Activated CD4-positive, CD25-positive, alpha-beta regulatory T cell treated with anti-CD3 and anti-CD28 coated beads, Interleukin-2, amount 50 U/mL, for 72 hours (primary cell): Measurements from ENCODE around the gene RHBDF1.
A peak's percentile ranks its signal among the peaks of the same experiment; 100 is the strongest.

Source experiments
- DNase-seq: peaks from one replicate; pipeline ENCODE4 v3.0.0; 2021

The RHBDF1 gene

DNA sequence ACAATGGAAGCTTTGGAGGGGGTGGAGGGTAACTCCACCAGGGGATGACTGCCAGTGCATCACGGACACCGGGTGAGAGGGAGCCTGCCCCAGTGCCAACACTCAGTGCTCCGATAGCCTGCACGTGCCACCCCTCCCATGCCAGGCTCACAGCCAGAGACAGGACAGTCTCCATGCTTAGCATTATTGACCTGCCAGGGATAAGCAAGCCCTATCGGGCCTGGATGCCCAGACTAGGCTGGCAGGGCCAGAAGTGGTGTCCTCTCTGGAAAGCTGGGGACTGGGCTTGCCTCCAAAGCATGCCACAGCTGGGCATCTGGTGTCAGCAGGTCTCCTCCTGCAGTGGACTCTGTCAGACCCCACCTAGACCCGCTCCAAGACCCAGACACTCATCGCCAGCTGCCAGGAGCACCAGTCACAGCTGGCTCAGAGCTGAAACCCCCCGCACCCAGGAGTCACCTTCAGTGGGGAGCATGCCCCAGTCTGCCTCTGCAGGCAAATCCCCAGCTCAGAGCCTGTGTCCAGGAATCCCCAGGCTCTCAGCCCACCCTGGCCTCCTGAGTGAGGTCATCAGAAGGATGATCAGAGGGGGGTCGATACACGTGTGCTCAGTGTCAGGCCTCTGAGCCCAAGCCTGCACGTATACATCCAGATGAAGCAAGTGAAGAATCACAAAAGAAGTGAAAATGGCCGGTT is 1.8 kb upstream of the RHBDF1 start:
- DNase-seq: no peak

DNA sequence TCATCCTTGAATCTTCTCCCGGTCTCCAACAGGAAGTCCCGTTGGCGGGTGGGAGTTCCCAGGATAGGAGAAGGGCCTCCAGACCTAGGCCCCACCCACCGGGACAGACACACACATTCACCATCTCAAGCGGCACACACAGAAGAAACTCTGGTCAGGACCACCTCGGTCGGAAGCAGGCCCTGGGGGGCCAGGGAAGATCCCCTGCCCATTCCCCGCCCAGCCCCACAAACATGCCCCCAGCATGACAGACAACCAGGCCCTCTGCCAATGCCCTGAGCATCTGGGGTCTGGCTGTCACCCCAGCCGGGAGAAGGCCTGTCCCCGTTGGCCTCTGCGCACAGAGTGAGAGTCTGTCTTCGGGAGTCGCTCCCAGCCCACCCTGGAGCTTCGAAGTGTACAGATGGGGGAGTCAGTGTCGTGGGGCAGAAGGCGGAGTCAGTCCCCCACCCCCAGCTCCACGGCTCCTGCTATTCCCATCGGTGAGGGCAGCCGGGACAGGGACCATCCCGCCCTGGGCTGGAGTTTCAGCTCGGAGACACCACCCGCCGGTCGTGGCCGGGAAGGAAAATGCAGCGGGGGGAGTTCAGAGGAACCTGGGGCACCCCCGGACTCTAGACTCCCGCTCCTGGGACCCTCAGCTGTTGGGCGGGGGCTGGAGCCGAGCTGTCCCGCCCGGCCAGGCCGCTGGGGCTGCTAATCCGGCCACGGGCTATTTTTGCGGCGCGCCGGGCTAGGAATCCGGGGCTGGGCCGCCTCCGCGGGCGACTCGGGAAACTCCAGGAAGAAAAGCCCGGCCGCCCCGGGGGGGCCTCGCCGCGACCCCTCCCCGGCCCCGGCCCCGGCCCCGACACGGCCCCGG is 660 bp downstream of the RHBDF1 start:
- no peak for DNase-seq

DNA sequence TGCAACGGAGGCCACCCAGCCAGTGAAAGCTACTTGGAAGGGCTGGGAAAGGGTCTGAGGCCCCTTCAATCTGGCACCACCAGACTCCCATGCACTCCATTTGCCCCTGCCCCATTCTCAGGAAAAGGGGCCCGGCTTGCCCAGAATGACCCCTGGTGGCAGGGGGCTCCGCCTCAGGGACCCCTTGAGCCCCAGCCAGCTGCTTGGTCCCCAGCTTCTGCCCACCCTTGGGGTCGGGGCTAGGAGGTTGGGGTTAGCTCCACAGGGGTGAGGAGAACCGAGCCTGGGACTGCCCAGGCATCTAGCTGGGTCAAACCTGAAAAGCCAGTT is 1.3 kb downstream of the RHBDF1 start:
- DNase-seq: no peak

DNA sequence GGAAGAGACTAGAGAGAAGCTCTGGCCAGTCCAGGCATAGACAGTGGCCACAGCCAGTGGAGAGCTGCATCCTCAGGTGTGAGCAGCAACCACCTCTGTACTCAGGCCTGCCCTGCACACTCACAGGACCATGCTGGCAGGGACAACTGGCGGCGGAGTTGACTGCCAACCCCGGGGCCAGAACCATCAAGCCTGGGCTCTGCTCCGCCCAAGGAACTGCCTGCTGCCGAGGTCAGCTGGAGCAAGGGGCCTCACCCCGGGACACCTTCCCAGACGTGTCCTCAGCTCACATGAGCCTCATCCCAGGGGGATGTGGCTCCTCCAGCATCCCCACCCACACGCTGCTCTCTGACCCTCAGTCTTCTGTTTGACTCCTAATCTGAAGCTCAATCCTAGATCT is 3.2 kb downstream of the RHBDF1 start:
- no peak for DNase-seq

DNA sequence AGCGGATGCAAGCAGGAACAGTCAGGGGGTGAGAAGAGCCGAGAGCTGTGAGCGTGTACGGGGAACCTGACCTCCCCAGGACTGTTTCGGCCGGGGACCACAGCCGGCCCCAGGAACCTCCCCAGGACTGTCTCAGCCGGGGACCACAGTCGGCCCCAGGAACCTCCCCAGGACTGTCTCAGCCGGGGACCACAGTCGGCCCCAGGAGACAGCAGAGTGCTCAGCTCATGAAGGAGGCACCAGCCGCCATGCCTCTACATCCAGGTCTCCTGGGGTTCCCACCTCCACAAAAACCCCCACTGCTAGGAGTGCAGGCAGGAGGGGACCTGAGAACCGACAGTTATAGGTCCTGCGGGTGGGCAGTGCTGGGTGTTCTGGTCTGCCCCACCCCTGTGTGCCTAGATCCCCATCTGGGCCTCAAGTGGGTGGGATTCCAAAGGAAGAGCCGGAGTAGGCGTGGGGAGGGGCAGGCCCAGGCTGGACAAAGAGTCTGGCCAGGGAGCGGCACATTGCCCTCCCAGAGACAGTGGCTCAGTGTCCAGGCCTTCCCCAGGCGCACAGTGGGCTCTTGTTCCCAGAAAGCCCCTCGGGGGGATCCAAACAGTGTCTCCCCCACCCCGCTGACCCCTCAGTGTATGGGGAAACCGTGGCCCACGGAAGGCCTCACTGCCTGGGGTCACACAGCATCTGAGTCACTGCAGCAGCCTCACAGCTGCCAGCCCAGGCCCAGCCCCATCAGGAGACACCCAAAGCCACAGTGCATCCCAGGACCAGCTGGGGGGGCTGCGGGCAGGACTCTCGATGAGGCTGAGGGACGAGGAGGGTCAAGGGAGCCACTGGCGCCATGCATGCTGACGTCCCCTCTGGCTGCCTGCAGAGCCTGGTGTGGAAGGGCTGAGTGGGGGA is 4.3 kb downstream of the RHBDF1 start:
- DNase-seq: no peak

DNA sequence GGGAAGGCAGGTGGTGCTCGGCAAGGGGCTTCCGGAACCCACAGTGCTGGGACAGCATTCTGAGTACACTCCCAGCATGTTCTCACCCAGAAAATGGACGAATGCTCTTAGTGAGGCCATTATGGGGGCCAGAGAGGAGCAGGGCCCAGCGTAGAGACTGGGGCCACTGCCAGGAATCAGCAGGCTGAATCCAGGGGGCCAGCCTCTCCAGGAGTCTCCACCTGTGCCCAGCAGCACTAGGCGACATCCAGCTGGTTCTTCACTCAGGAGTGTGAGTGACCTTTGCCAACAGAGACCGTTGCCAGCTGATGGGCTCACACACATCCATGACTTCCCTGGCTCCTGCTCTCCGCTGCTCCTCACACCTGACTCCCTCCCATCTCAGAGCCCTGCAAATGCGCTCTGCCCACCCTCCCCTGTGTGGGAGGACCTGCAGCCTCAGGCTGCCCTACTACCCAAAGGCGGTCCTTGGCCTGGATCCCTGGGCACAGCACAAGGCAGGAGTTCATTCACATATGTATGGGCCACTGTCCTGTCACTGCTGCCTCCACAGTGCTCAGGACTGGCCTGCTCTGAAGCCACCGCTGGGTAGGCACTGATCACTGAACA is 5.1 kb downstream of the RHBDF1 start:
- DNase-seq: no peak

GRCh38 chr16:66309-67182 is 5.9 kb downstream of the RHBDF1 start:
- no peak for DNase-seq

DNA sequence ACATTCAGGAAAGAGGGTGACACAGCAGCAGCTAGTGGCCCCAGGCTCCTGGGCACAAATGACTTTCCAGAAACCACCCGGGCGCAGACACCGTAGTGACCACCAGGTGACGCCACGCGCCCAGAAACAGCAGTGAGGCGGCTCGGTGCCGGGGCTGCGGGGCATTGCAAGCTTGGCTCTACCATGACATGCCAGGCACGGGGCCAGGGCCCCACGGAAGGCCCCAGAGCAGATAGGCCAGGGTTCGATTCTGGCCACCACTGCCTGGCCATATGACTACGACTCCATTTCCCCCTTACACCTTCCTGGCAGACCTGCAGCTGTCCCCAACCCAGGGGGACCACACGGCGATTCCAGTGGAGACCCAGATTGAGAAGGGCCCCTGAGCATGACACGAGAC is 6.7 kb downstream of the RHBDF1 start:
- DNase-seq: peak; percentile 82

DNA sequence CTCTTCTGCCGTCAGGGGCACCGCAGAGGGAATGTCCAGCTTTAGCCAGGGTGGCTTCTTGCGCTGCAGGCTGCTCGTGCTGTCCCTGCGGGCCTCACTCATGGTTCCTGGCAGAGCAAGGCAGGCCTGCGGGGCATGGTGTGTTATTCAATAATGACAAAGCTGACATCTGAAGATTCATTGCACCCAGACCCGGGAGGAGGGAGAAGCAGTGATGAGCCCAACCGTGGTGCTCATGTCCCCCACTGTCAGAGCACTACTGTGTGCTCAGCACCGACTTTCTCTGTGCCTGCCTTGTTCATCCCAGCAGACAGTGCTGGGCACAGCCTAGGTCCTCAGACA is 7.5 kb downstream of the RHBDF1 start:
- no peak for DNase-seq

DNA sequence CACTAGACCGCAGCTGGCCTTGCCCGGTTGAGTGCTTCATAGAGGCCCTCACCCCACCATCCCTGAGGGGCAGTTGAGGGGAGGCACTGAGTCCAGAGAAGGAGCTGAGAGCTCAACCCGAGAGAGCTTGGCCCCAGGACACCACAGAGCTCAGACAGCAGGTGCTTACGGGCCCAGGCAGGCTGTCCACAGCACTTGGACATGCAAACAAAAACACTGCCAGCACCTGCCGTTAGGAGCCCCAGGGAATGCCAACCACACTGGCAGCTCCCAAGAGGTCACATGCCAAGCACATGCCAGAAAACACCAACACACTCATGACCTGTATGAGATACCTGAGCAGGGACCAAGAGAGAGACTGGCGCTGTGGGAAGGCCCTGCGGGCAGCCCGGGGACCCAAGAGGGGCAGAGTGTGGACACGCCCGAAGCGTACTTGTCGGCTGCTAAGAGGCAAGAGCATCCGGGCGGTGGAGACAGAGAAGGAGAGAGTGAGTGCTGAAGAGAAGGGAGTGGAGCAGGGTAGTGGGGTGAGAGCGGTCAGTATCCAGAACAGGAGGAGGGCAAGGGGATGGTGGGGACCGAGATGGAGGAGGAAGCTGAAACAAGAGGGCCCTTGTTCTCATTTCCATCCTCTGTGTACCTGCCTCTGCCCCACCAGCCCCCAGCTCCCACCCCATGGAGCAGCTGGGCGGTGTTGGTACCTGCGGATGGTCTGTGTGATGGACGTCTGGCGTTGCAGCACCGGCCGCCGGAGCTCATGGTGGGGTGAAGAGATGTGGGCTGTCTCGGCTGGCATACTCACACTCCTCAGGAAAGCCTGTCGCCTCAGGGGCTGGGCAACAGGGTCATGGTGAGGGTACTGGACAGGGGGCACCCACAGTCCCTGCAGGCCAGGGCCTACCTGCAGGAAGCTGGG is 8.2 kb downstream of the RHBDF1 start:
- no peak for DNase-seq

- DNase-seq: no peak
Measured at GRCh38 chr16:63466-63865, 9.0 kb downstream of the RHBDF1 start.

DNA sequence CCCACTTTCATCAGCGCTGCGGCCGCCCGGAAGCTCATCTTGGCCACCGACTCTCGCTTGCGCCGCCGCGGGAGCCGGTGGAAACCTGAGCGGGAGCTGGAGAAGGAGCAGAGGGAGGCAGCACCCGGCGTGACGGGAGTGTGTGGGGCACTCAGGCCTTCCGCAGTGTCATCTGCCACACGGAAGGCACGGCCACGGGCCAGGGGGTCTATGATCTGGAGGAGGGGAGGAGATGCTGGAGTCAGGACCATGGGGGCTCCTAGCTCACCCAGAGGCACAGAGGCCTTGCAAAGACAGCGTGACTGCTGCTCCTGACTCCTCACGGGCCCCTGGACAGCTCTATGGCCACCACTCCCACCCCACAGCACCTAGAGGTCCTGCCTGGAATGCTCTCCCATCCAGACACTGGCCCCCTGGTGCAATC is 9.5 kb downstream of the RHBDF1 start:
- no peak for DNase-seq

- DNase-seq: no peak
Measured at GRCh38 chr16:62283-62967, 10.0 kb downstream of the RHBDF1 start.

GRCh38 chr16:61879-62281 is 10.6 kb downstream of the RHBDF1 start:
- DNase-seq: no peak

DNA sequence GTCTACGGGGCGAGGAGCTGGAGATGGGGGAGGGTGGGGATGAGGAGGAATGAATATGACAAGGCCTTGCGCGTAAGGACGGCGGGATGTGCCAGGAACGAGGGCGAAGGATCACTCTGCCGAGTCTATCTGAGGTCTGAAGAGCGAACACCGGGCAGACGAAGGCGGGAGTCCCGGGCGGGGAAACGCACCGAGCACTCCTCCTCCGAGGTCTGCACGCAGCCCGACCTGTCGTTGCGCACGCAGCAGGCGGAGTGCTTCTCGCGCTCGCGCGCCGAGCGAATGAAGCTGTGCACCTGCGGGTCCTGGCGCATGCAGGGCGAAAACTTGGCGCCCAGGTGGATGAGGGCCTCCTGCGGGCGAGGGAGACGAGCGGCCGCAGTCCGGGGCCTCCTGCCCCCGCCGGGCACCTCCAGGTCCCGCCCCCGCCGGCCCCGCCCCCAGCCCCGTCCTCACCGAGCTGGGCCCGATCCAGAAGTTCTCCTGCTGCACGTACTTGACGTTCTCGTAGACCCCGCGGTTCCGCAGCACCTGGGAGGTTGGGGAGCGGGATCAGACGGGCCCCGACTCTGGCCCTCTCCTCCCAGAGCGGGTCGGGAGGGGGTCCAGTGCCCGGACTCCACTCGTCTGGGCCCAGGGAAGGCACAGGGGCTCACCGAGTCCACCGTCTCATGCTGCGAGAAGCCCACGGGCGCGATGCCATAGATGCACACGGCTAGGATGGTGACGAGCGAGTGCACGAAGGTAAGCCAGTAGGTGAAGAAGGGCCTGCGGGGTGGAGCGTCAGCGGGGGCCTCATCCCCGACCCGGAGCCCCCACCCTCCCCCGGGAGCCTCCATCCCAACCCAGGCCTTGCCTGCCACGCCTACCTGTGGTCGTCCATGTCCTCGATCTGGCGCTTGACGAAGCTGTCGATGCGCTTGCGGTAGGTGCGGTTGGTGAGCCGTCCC is 11.2 kb downstream of the RHBDF1 start:
- no peak for DNase-seq

DNA sequence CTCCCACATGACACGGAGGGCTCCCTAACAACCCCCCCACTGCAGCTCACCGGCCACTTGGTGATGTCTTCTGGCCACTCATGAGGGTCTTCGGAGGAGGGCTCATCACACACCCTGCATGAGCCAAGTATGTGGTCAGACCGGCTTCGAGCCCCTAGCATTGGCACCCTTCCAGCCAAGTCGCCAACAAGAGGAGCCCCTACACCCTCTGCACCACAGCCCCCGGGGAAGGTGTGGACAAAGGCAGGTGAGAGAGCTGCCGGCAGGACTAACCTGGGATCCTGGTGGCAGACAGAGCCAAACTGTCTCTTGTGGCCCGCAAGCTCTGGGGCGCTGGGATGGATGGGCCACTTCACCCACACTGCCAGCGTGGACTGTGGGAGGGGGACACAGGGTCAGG is 12.3 kb downstream of the RHBDF1 start:
- DNase-seq: no peak

- no peak for DNase-seq
Measured at GRCh38 chr16:59440-60059, 12.9 kb downstream of the RHBDF1 start.
